ENCODE measurements around the gene AFF1. TPM values are rescaled to one million over a fixed set of nuclear protein-coding genes. Genes with fewer than 3 reads are reported as not detected.
"Not testable (repeated sequence)": the region's sequence is repeated elsewhere in the genome, so short reads cannot be mapped to it uniquely, and the experiment has no call there.

The AFF1 gene
- total RNA-seq, 1 donor from 2014 or later: 44.3 TPM

- Mint-ChIP-seq H3K36me3 (ENCODE audit: low read depth) (peaks cover 46% of the 10 kb centered on the region), H3K9me3 (peaks cover 8% of the 10 kb centered on the region), H3K27me3 (no peaks in the 10 kb centered on the region), H3K4me1 (peaks cover 69% of the 10 kb centered on the region), H3K27ac (no peak overlapping the region), H3K4me3 (no peak overlapping the region)
- DNase-seq: no peak
- intact Hi-C loops (cut with micrococcal nuclease): loop anchor here (5.0 kb wide), 1 partner anchor 47 kb away; no protein-coding TSS in a partner anchor
These were observed 120.1 kb downstream of the AFF1 start for GRCh38 chr4:87054900-87055299.

GRCh38 chr4:87055311-87055710 lies 120.5 kb downstream of the AFF1 start:
- H3K4me3 Mint-ChIP-seq: no peak overlapping the region
- H3K9me3 Mint-ChIP-seq: peaks cover 8% of the 10 kb centered on the region
- intact Hi-C loops (cut with micrococcal nuclease): loop anchor here (5.0 kb wide), 1 partner anchor 47 kb away; no protein-coding TSS in a partner anchor
- H3K27ac Mint-ChIP-seq: peak overlapping the region; percentile 16
- H3K4me1 Mint-ChIP-seq: peaks cover 65% of the 10 kb centered on the region
- DNase-seq: no peak
- peaks cover 45% of the 10 kb centered on the region for H3K36me3 Mint-ChIP-seq (ENCODE audit: low read depth)
- no peaks in the 10 kb centered on the region for H3K27me3 Mint-ChIP-seq

- no peak overlapping the region for H3K4me3 Mint-ChIP-seq
- H3K27ac Mint-ChIP-seq: peak overlapping the region; percentile 83
- DNase-seq: no peak
- H3K4me1 Mint-ChIP-seq: peaks cover 60% of the 10 kb centered on the region
- intact Hi-C loops (cut with micrococcal nuclease): loop anchor here (5.0 kb wide), 1 partner anchor 45 kb away; no protein-coding TSS in a partner anchor
- peaks cover 38% of the 10 kb centered on the region for H3K36me3 Mint-ChIP-seq (ENCODE audit: low read depth)
- H3K27me3 Mint-ChIP-seq: no peaks in the 10 kb centered on the region
- peaks cover 8% of the 10 kb centered on the region for H3K9me3 Mint-ChIP-seq
These were observed 122.1 kb downstream of the AFF1 start for GRCh38 chr4:87056881-87057280.

GRCh38 chr4:87057835-87058355 lies 123.1 kb downstream of the AFF1 start:
- H3K4me1 Mint-ChIP-seq: peaks cover 52% of the 10 kb centered on the region
- H3K27me3 Mint-ChIP-seq: no peaks in the 10 kb centered on the region
- no peak for DNase-seq
- intact Hi-C loops (cut with micrococcal nuclease): loop anchor here (1.0 to 5.0 kb wide), 4 partner anchors 15 to 122 kb away; no protein-coding TSS in a partner anchor
- peaks cover 35% of the 10 kb centered on the region for H3K36me3 Mint-ChIP-seq (ENCODE audit: low read depth)
- H3K27ac Mint-ChIP-seq: peak overlapping the region; percentile 75
- H3K4me3 Mint-ChIP-seq: no peak overlapping the region
- H3K9me3 Mint-ChIP-seq: peaks cover 8% of the 10 kb centered on the region

- Mint-ChIP-seq H3K4me1 (peaks cover 47% of the 10 kb centered on the region), H3K9me3 (peaks cover 6% of the 10 kb centered on the region), H3K36me3 (ENCODE audit: low read depth) (peaks cover 35% of the 10 kb centered on the region), H3K4me3 (peak overlapping the region; percentile 39), H3K27me3 (no peaks in the 10 kb centered on the region), H3K27ac (peak overlapping the region; percentile 75)
- intact Hi-C loops (cut with micrococcal nuclease): loop anchor here (1.0 to 5.0 kb wide), 4 partner anchors 15 to 122 kb away; no protein-coding TSS in a partner anchor
- DNase-seq: no peak
These were observed 123.7 kb downstream of the AFF1 start for GRCh38 chr4:87058356-87059073.

GRCh38 chr4:87060957-87061356 lies 126.1 kb downstream of the AFF1 start:
- H3K9me3 Mint-ChIP-seq: peaks cover 4% of the 10 kb centered on the region

GRCh38 chr4:87065021-87065420 lies 130.2 kb downstream of the AFF1 start:
- Mint-ChIP-seq H3K27ac (peak overlapping the region; percentile 60), H3K36me3 (ENCODE audit: low read depth) (peaks cover 16% of the 10 kb centered on the region), H3K4me3 (no peak overlapping the region), H3K4me1 (peaks cover 26% of the 10 kb centered on the region), H3K27me3 (no peaks in the 10 kb centered on the region), H3K9me3 (no peaks in the 10 kb centered on the region)
- DNase-seq: no peak
- intact Hi-C loops (cut with micrococcal nuclease): no loop called here

More at GRCh38 chr4:87060957-87061356, 126.1 kb downstream of the AFF1 start:
- intact Hi-C loops (cut with micrococcal nuclease): loop anchor here (1.0 kb wide), 1 partner anchor 8 kb away; no protein-coding TSS in a partner anchor
- Mint-ChIP-seq H3K4me1 (peaks cover 43% of the 10 kb centered on the region), H3K27me3 (no peaks in the 10 kb centered on the region), H3K4me3 (no peak overlapping the region), H3K36me3 (ENCODE audit: low read depth) (peaks cover 26% of the 10 kb centered on the region), H3K27ac (peak overlapping the region; percentile 63)
- DNase-seq: no peak

GRCh38 chr4:87066403-87067123 lies 131.8 kb downstream of the AFF1 start:
- intact Hi-C loops (cut with micrococcal nuclease): no loop called here
- Mint-ChIP-seq H3K4me1 (peaks cover 23% of the 10 kb centered on the region), H3K9me3 (no peaks in the 10 kb centered on the region), H3K27ac (no peak overlapping the region), H3K4me3 (no peak overlapping the region), H3K36me3 (ENCODE audit: low read depth) (peaks cover 13% of the 10 kb centered on the region), H3K27me3 (no peaks in the 10 kb centered on the region)
- no peak for DNase-seq

- Mint-ChIP-seq H3K36me3 (ENCODE audit: low read depth) (peaks cover 13% of the 10 kb centered on the region), H3K27ac (no peak overlapping the region), H3K4me1 (peaks cover 26% of the 10 kb centered on the region), H3K4me3 (no peak overlapping the region), H3K27me3 (no peaks in the 10 kb centered on the region), H3K9me3 (no peaks in the 10 kb centered on the region)
- intact Hi-C loops (cut with micrococcal nuclease): no loop called here
- DNase-seq: no peak
These were observed 132.5 kb downstream of the AFF1 start for GRCh38 chr4:87067124-87067885.

- intact Hi-C loops (cut with micrococcal nuclease): no loop called here
- no peaks in the 10 kb centered on the region for H3K27me3 Mint-ChIP-seq
- no peak overlapping the region for H3K4me3 Mint-ChIP-seq
- peaks cover 33% of the 10 kb centered on the region for H3K4me1 Mint-ChIP-seq
- H3K36me3 Mint-ChIP-seq (ENCODE audit: low read depth): peaks cover 7% of the 10 kb centered on the region
- no peak for DNase-seq
- H3K27ac Mint-ChIP-seq: no peak overlapping the region
- no peaks in the 10 kb centered on the region for H3K9me3 Mint-ChIP-seq
These were observed 133.8 kb downstream of the AFF1 start for GRCh38 chr4:87068583-87069021.

- H3K4me1 Mint-ChIP-seq: peaks cover 34% of the 10 kb centered on the region
- no peaks in the 10 kb centered on the region for H3K27me3 Mint-ChIP-seq
- H3K36me3 Mint-ChIP-seq (ENCODE audit: low read depth): peaks cover 7% of the 10 kb centered on the region
- DNase-seq: no peak
- H3K4me3 Mint-ChIP-seq: no peak overlapping the region
- no peak overlapping the region for H3K27ac Mint-ChIP-seq
- H3K9me3 Mint-ChIP-seq: no peaks in the 10 kb centered on the region
- intact Hi-C loops (cut with micrococcal nuclease): no loop called here
These were observed 134.4 kb downstream of the AFF1 start for GRCh38 chr4:87069037-87069742.

- no peaks in the 10 kb centered on the region for H3K27me3 Mint-ChIP-seq
- peaks cover 6% of the 10 kb centered on the region for H3K36me3 Mint-ChIP-seq (ENCODE audit: low read depth)
- no peak overlapping the region for H3K4me3 Mint-ChIP-seq
- no peak for DNase-seq
- H3K9me3 Mint-ChIP-seq: no peaks in the 10 kb centered on the region
- peaks cover 38% of the 10 kb centered on the region for H3K4me1 Mint-ChIP-seq
- intact Hi-C loops (cut with micrococcal nuclease): loop anchor here (5.0 kb wide), 1 partner anchor 134 kb away; the partner anchor contains the start of gene AFF1
- no peak overlapping the region for H3K27ac Mint-ChIP-seq
These were observed 136.6 kb downstream of the AFF1 start for GRCh38 chr4:87071401-87071800.

GRCh38 chr4:87072545-87072944 lies 137.7 kb downstream of the AFF1 start:
- H3K4me3 Mint-ChIP-seq; H3K27me3 Mint-ChIP-seq; H3K36me3 Mint-ChIP-seq (ENCODE audit: low read depth); DNase-seq; H3K9me3 Mint-ChIP-seq; H3K27ac Mint-ChIP-seq: not testable (repeated sequence)
- intact Hi-C loops (cut with micrococcal nuclease): loop anchor here (5.0 kb wide), 1 partner anchor 135 kb away; the partner anchor contains the start of gene AFF1
- peaks cover 37% of the 10 kb centered on the region for H3K4me1 Mint-ChIP-seq
